ENCODE results near the gene ATP2A2. TPM values are rescaled to one million over a fixed set of nuclear protein-coding genes. Genes with fewer than 3 reads are reported as not detected.

Gene ATP2A2
- total and polyA plus RNA-seq, 10 donors: 7.8 to 143 (median 107) TPM

GRCh38 chr12:110282300-110282860 is 1.3 kb downstream of the ATP2A2 start:
- H3K4me3 ChIP-seq: peak overlapping the region; percentile 73 to 93 (median 90)
- intact Hi-C loops (cut with DNase I; ENCODE audit: low total_unique reads): no loop called here
- H3K9me3 ChIP-seq: no peaks in the 10 kb centered on the region
- TF ChIP-seq CTCF (IDR thresholded peaks at IDR 0.05 in 8 of 11, conservative IDR thresholded peaks at IDR 0.05 in 3 of 11): no peak
- TF ChIP-seq POLR2AphosphoS5 (IDR thresholded peaks at IDR 0.05): no peak
- no peak for TF ChIP-seq POLR2A (IDR thresholded peaks at IDR 0.05)
- H3K27ac ChIP-seq: peak overlapping the region; percentile 89 to 99 (median 98)
- WGBS, 5 donors: 1 to 2% (median 1%) methylated on average over 8 of the region's 8 CpGs
- no peaks in the 10 kb centered on the region for H3K27me3 ChIP-seq (replicated peaks in 1 of 7)
- H3K36me3 ChIP-seq: peaks cover 0 to 30% (median under 1%) of the 10 kb centered on the region in 6 donors
- H3K4me1 ChIP-seq: peaks cover 47 to 68% (median 61%) of the 10 kb centered on the region in 6 donors
- DNase-seq: no peak

GRCh38 chr12:110282956-110283817 is 2.1 kb downstream of the ATP2A2 start:
- TF ChIP-seq CTCF (IDR thresholded peaks at IDR 0.05 in 8 of 11, conservative IDR thresholded peaks at IDR 0.05 in 3 of 11) (no peak), POLR2A (IDR thresholded peaks at IDR 0.05) (no peak)
- intact Hi-C loops (cut with DNase I; ENCODE audit: low total_unique reads): no loop called here
- Histone ChIP-seq H3K4me3 (peak overlapping the region in 7 of 8 donors; percentile 73 to 93 (median 91)), H3K27ac (peak overlapping the region in 5 of 8 donors; percentile 96 to 99 (median 99)), H3K36me3 (peaks cover 0 to 38% (median 8%) of the 10 kb centered on the region in 6 donors), H3K27me3 (replicated peaks in 1 of 7) (no peaks in the 10 kb centered on the region), H3K9me3 (no peaks in the 10 kb centered on the region), H3K4me1 (peaks cover 47 to 76% (median 67%) of the 10 kb centered on the region in 6 donors)
- DNase-seq: no peak
- WGBS, 5 donors: 29 to 48% (median 36%) methylated on average over 7 of the region's 7 CpGs

- no peak for DNase-seq
- peak overlapping the region in 3 of 8 donors; percentile 10 to 91 (median 91) for H3K4me3 ChIP-seq
- H3K4me1 ChIP-seq: peaks cover 52 to 89% (median 80%) of the 10 kb centered on the region in 6 donors
- no peak for TF ChIP-seq CTCF (IDR thresholded peaks at IDR 0.05 in 8 of 11, conservative IDR thresholded peaks at IDR 0.05 in 3 of 11)
- TF ChIP-seq POLR2A (IDR thresholded peaks at IDR 0.05): no peak
- TF ChIP-seq POLR2AphosphoS5 (IDR thresholded peaks at IDR 0.05): no peak
- no peaks in the 10 kb centered on the region for H3K27me3 ChIP-seq (replicated peaks in 1 of 7)
- H3K27ac ChIP-seq: peak overlapping the region in 3 of 8 donors; percentile 3 to 99 (median 16)
- no peaks in the 10 kb centered on the region for H3K9me3 ChIP-seq
- peaks cover 0 to 52% (median 10%) of the 10 kb centered on the region in 6 donors for H3K36me3 ChIP-seq
- intact Hi-C loops (cut with DNase I; ENCODE audit: low total_unique reads): no loop called here
Observed at GRCh38 chr12:110284597-110284996, 3.5 kb downstream of the ATP2A2 start.

GRCh38 chr12:110286623-110287022 is 5.6 kb downstream of the ATP2A2 start:
- H3K9me3 ChIP-seq: no peaks in the 10 kb centered on the region
- no peak for DNase-seq
- WGBS, 5 donors: 52 to 75% (median 59%) methylated on average over 7 of the region's 7 CpGs
- peaks cover 46 to 92% (median 82%) of the 10 kb centered on the region in 6 donors for H3K4me1 ChIP-seq
- H3K27ac ChIP-seq: peak overlapping the region in 4 of 8 donors; percentile 26 to 73 (median 66)
- peak overlapping the region in 2 of 8 donors; percentile 2 to 21 for H3K4me3 ChIP-seq
- intact Hi-C loops (cut with DNase I; ENCODE audit: low total_unique reads): no loop called here
- TF ChIP-seq CTCF (IDR thresholded peaks at IDR 0.05 in 8 of 11, conservative IDR thresholded peaks at IDR 0.05 in 3 of 11) (no peak), POLR2AphosphoS5 (IDR thresholded peaks at IDR 0.05) (no peak), POLR2A (IDR thresholded peaks at IDR 0.05) (no peak)
- H3K27me3 ChIP-seq (replicated peaks in 1 of 7): no peaks in the 10 kb centered on the region
- peaks cover 0 to 73% (median 25%) of the 10 kb centered on the region in 6 donors for H3K36me3 ChIP-seq
